Fibroblast of gingiva (primary cell): ENCODE data around the gene C15orf62.

Experiments used
- DNase-seq: peaks from one replicate; pipeline ENCODE4 v3.0.0-alpha.2; 2011; ENCODE audit warnings: low read depth

C15orf62 gene

DNA sequence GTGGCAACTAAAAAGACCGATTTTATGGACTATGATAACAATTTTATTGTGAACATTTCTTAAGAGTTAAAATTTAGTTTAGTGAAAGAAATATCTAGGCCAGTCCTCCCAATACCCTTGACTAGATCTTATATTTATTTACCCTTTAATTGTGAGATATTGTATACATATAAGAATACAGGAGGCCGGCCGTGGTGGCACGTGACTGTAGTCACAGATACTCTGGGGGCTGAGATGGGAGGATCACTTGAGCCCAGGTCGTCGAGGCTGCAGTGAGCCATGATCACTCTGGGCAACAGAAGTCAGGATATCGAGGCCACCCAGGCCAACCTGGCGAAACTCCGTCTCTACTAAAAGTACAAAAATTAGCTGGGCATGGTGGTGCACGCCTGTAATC is 14.0 kb upstream of the C15orf62 start:
- no peak for DNase-seq

- no peak for DNase-seq
Observed at GRCh38 chr15:40756938-40757337, 12.8 kb upstream of the C15orf62 start.

GRCh38 chr15:40759961-40760360 is 9.8 kb upstream of the C15orf62 start:
- no peak for DNase-seq

GRCh38 chr15:40762919-40763800 is 6.6 kb upstream of the C15orf62 start:
- peak; percentile 15 for DNase-seq

DNA sequence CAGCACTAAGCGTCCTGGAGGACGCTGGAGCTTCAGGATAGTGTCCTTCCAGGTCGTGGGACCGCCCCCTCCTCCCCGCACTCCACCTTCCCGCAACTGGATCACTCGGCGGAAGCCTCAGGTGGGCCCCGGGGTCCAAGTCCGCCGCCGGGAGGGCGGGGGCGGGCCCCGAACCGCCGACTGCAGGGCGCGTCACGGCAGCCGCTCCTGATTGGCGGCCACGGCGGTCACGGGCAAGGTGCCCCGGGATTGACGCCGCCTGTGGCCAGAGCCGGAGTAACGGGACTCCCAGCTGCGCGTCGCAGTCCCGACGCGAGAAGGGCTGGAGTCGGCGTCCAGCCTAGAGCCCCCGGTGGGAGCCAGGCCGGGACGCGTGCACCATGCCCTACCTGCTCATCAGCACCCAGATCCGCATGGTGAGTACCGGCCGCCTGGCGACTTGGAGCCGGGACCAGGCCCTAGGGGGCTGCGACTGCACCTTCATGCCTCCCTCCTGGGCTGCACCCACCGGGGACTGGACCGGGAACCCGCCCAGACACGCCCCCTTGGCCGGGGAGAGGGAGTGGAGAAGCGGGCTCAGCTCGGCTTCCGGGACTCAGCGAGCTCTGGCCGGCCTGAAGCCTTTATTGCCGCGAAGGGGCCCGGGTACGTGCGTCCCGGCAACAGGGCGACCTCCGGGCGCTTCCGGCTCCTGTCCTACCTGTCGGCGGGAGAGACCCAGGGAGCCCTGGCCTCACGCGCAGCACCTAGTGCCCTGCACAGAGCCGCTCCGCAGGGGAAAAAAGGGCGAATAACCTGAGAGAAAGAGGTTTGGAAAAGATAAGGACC is 5.8 kb upstream of the C15orf62 start, which contains the start of gene GCHFR:
TSS of gene GCHFR (plus strand) at position 268 of the 828 bp plus-strand sequence. CDS start at position 381, 113 bp downstream.
- DNase-seq = peak; percentile 53

- no peak for DNase-seq
Observed at GRCh38 chr15:40764629-40765103, 5.1 kb upstream of the C15orf62 start.

DNA sequence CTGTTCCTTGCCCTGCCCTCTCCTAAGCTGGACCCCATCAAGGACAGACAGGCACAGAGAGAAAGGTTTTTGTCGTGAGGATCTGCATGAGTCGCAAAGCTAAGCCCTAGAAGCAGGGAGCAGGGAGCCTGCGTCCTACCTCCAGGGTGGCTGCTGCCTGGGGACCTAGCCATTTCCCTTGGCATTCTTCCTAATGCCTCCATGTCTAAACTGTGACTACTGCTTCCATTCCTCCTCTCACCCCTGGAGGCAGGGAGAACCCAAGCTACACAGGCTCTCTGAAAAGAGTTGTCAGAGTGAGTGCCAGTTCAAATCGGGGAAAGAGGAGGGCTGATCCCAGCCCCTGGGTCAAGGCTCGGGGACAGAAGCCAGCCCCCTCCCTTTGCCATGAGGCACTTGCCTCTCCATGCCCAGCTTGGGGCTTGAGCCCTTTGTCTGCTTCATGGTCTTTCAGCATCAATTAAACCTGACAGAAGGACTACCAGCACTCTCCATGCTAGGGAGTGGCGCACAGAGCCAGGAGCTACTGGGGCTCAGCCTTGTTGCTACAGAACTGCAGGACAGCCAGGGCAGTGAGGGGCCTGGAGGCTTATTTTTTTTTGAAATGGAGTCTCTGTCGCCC is 3.5 kb upstream of the C15orf62 start:
- DNase-seq = no peak

DNA sequence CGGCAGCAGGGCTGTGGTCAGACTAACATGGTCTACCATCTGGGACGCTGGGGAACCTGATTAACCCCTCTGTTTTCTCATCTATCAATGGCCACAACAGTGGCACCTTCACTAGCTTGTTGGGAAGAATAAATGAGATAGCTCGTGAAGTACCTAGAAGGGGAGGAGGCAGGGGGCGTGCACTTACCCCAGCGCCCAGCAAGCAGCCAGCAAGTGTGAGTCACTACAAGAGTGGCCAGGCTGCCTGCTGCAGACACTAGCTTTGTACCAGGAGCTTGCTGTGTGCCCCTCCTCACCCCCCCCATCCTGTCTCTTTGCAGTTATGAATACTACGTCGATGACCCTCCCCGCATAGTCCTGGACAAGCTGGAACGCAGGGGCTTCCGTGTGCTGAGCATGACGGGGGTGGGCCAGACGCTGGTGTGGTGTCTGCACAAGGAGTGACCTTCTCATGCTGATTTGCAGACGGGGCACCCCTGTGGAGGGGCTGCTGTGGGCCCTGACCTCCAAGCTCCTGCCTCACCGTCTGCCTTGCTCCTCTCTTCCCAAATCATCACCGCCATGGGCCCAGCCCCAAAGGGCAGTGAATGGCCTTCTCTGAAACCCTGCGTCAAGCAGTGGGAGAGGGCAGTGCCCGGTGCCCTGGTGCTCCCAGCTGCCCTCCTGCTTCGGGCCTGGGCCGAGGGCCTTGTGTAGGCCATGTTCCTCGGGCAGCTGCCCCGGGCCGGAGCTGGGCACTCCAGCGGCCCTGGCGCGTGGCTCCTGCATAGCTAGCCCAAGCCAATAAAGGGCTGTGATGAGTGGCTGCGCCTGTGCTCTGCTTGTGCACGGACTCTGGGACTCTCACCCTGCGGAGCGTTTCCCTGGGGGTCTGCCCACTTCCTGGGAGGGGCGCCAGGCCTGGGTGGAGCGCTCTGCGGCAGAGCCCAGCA is 2.6 kb upstream of the C15orf62 start:
- DNase-seq = no peak

GRCh38 chr15:40767838-40768500 is 1.8 kb upstream of the C15orf62 start:
- no peak for DNase-seq

GRCh38 chr15:40768521-40769273 is 1.1 kb upstream of the C15orf62 start:
- no peak for DNase-seq

GRCh38 chr15:40770147-40770721 is 454 bp downstream of the C15orf62 start:
- no peak for DNase-seq

- DNase-seq = no peak
Observed at GRCh38 chr15:40771242-40771641, 1.5 kb downstream of the C15orf62 start.

- no peak for DNase-seq
Observed at GRCh38 chr15:40772014-40772413, 2.2 kb downstream of the C15orf62 start.

DNA sequence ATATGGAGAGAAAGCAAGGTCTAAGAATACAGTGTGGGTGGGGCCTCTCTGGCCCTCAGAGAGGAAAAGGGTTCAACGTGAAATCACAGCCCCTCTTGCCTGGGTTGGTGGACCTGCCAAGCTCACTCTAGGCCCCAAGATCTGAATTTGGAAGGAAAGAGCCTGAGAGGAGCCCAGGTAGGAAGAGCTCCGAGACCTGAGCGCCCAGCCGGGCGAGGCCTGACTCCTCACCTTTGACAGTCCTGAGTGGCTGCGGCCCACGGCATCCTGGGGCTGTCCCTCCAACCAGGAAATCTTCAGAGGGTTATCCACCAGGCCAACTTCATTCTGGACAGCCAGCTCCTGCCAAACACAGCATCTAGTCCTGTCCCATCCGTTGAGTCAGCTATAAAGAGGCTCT is 3.7 kb downstream of the C15orf62 start:
- no peak for DNase-seq

- no peak for DNase-seq
Observed at GRCh38 chr15:40773902-40774301, 4.1 kb downstream of the C15orf62 start.

DNA sequence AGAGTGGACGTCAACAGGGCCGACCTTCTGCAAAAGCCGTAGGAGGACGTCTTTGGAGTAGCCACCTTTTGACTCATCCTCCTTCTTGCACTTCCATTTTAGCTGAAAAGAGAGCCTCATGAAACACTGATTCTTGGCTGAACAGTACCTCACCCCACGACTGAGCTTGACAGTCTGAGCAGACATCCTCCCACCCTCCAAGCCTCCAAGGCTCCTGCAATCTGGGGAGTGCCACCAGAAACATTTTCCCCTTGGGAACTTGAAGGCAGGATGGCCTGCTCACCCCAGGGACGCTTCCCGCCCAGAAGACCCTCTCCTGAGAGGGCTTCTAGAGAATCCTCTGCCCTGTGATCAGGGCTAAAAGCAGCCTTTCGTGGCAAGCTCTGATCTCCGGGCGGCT is 5.2 kb downstream of the C15orf62 start:
- DNase-seq = no peak

- no peak for DNase-seq
Observed at GRCh38 chr15:40775740-40776536, 6.2 kb downstream of the C15orf62 start.

DNA sequence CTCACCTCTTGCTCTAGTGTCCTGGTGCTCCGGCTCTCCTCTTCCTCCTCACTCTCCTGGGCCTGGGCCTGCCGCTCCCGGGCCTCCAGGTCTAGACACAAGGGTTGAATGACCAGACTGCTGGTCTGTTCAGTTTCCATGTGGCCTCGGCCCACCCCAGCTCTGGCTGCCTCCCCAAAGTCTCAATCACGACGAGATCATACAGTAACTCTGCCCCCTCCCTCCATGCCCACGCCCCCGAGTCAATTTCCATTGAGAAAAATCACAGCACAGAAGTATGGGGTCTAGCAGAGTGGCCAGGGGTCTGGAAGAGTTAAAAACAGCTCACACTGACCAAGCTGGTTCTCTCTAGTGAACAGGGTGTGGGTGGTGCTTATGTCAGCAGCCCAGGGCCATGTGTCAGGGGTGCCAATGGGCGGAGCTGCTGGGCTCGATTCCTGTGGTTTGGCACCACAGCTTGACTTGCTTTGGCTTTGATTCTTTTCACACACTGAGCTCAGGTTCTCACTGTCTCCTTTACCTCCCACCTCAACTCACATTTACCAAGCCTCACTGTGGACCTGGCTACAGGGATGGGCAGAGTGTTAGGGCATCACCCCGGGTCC is 6.9 kb downstream of the C15orf62 start:
- peak; percentile 77 for DNase-seq
